Loucy (cell line): ENCODE results near the gene PGBD5.

Experiments used
- H2AFZ ChIP-seq: fragments of 200-600 bp; sonication (generic); 2 replicates; pipeline ENCODE4 v1.6.0; 2016; ENCODE audit warnings: antibody characterized with exemption, mild to moderate bottlenecking, low read length, moderate library complexity
- H3F3A ChIP-seq: fragments of 200-600 bp; 2 replicates; pipeline ENCODE4 v1.6.0; 2016; ENCODE audit warnings: antibody characterized with exemption, low read depth, mild to moderate bottlenecking
- H3K27me3 ChIP-seq: fragments of 200-600 bp; sonication (generic); 2 replicates; pipeline ENCODE4 v1.6.1; 2014; ENCODE audit warnings: low read length, mild to moderate bottlenecking; ENCODE audit not compliant: insufficient read depth, poor library complexity, severe bottlenecking
- H3K36me3 ChIP-seq: fragments of 200-600 bp; sonication (generic); 2 replicates; pipeline ENCODE4 v1.6.1; 2016; ENCODE audit warnings: low read length; ENCODE audit not compliant: insufficient read depth
- H3K4me1 ChIP-seq: fragments of 200-600 bp; sonication (generic); 2 replicates; pipeline ENCODE4 v1.5.1; 2014; ENCODE audit warnings: low read length, mild to moderate bottlenecking; ENCODE audit not compliant: insufficient read depth, poor library complexity, severe bottlenecking
- H3K4me2 ChIP-seq: fragments of 200-600 bp; sonication (generic); 2 replicates; pipeline ENCODE4 v1.6.0; 2014; ENCODE audit warnings: antibody characterized with exemption, low read length, low read depth, mild to moderate bottlenecking; ENCODE audit not compliant: poor library complexity, severe bottlenecking
- H3K4me3 ChIP-seq: fragments of 200-600 bp; sonication (generic); 2 replicates; pipeline ENCODE4 v1.5.1; 2014; ENCODE audit warnings: low read length, mild to moderate bottlenecking, mixed read lengths; ENCODE audit not compliant: poor library complexity, severe bottlenecking
- H3K79me2 ChIP-seq: fragments of 200-600 bp; sonication (generic); 2 replicates; pipeline ENCODE4 v1.6.1; 2014; ENCODE audit warnings: low read length; ENCODE audit not compliant: insufficient read depth
- H3K9ac ChIP-seq: fragments of 200-600 bp; sonication (generic); 2 replicates; pipeline ENCODE4 v1.6.0; 2014; ENCODE audit warnings: mild to moderate bottlenecking, low read depth, low read length, moderate library complexity; ENCODE audit not compliant: poor library complexity, severe bottlenecking
- H3K9me2 ChIP-seq: fragments of 200-600 bp; sonication (generic); replicated peaks from 2 replicates; pipeline ENCODE4 v1.6.1; 2016; ENCODE audit warnings: low read depth, low read length, mixed read lengths
- H3K9me3 ChIP-seq: fragments of 200-600 bp; sonication (generic); 2 replicates; pipeline ENCODE4 v1.6.1; 2014; ENCODE audit warnings: mild to moderate bottlenecking, antibody characterized with exemption, low read length, low read depth; ENCODE audit not compliant: insufficient read depth
- H4K20me1 ChIP-seq: fragments of 200-600 bp; sonication (generic); 2 replicates; pipeline ENCODE4 v1.6.0; 2014; ENCODE audit warnings: antibody characterized with exemption, low read length, mild to moderate bottlenecking; ENCODE audit not compliant: insufficient read depth, poor library complexity, severe bottlenecking
- CTCF ChIP-seq: fragments of 200-600 bp; sonication (generic); conservative IDR thresholded peaks from 2 replicates; pipeline ENCODE4 v1.5.1; 2014; ENCODE audit warnings: mild to moderate bottlenecking, antibody characterized with exemption, low read length
- EZH2phosphoT487 ChIP-seq: fragments of 200-600 bp; IDR thresholded peaks from 2 replicates; pipeline ENCODE4 v1.6.1; 2018; ENCODE audit warnings: antibody characterized with exemption, mild to moderate bottlenecking, moderate library complexity, borderline replicate concordance

Gene PGBD5

GRCh38 chr1:230416430-230416829, 9.7 kb downstream of the PGBD5 start:
- Histone ChIP-seq H3K9me2 (no peaks in the 10 kb centered on the region), H3K4me2 (no peak overlapping the region), H3F3A (no peaks in the 10 kb centered on the region), H3K36me3 (no peaks in the 10 kb centered on the region), H3K9me3 (no peaks in the 10 kb centered on the region), H3K79me2 (no peaks in the 10 kb centered on the region), H3K4me1 (no peaks in the 10 kb centered on the region), H3K27me3 (no peaks in the 10 kb centered on the region), H3K4me3 (no peak overlapping the region), H3K9ac (no peak overlapping the region), H2AFZ (no peak overlapping the region), H4K20me1 (no peaks in the 10 kb centered on the region)
- TF ChIP-seq EZH2phosphoT487 (no peak), CTCF (no peak)

- Histone ChIP-seq H3K9ac (no peak overlapping the region), H3K4me1 (no peaks in the 10 kb centered on the region), H2AFZ (no peak overlapping the region), H3K9me3 (no peaks in the 10 kb centered on the region), H3K36me3 (no peaks in the 10 kb centered on the region), H3F3A (no peaks in the 10 kb centered on the region), H3K4me3 (no peak overlapping the region), H3K4me2 (no peak overlapping the region), H3K27me3 (no peaks in the 10 kb centered on the region), H4K20me1 (no peaks in the 10 kb centered on the region), H3K79me2 (no peaks in the 10 kb centered on the region), H3K9me2 (no peaks in the 10 kb centered on the region)
- TF ChIP-seq EZH2phosphoT487 = no peak
- no peak for TF ChIP-seq CTCF
Measured at GRCh38 chr1:230415405-230416132, 10.6 kb downstream of the PGBD5 start.

GRCh38 chr1:230414694-230415093, 11.4 kb downstream of the PGBD5 start:
- H2AFZ ChIP-seq = no peak overlapping the region
- TF ChIP-seq EZH2phosphoT487 (no peak), CTCF (no peak)
- H3F3A ChIP-seq = no peaks in the 10 kb centered on the region
- no peak overlapping the region for H3K4me2 ChIP-seq
- H3K36me3 ChIP-seq = no peaks in the 10 kb centered on the region
- H3K79me2 ChIP-seq = no peaks in the 10 kb centered on the region
- no peak overlapping the region for H3K9ac ChIP-seq
- no peaks in the 10 kb centered on the region for H4K20me1 ChIP-seq
- no peaks in the 10 kb centered on the region for H3K4me1 ChIP-seq
- no peak overlapping the region for H3K4me3 ChIP-seq
- no peaks in the 10 kb centered on the region for H3K9me3 ChIP-seq
- H3K9me2 ChIP-seq = no peaks in the 10 kb centered on the region
- H3K27me3 ChIP-seq = no peaks in the 10 kb centered on the region
